Activated CD4-positive, alpha-beta T cell treated with anti-CD3 and anti-CD28 coated beads for 36 hours (primary cell): Measurements from ENCODE around the gene TSHZ2. TPM values are rescaled to one million over a fixed set of nuclear protein-coding genes. Genes with fewer than 3 reads are reported as not detected.
A peak's percentile ranks its signal among the peaks of the same experiment; 100 is the strongest.

Source experiments
- ATAC-seq: fragments of 200-7000 bp; cut with Tn5 transposase; one replicate; pipeline ENCODE4 v1.10.0; 2021; ENCODE audit warnings: mild to moderate bottlenecking, moderate library complexity
- CTCF ChIA-PET: fragments of 350-600 bp; sonication (Branson Sonifier 250); formaldehyde crosslinking; loops from one replicate; lab custom pipeline; 2021; ENCODE audit warnings: antibody characterized with exemption; lab: Charles Lee
- POLR2A ChIA-PET: fragments of 350-600 bp; sonication (Branson Sonifier 250); formaldehyde crosslinking; loops from one replicate; lab custom pipeline; 2021; ENCODE audit warnings: antibody characterized with exemption, inconsistent platforms; lab: Charles Lee
- DNase-seq: peaks from one replicate; pipeline ENCODE4 v3.0.0-alpha.2; 2020
- H3K27ac Mint-ChIP-seq: one replicate; pipeline ENCODE4 v1.8.0; 2021; ENCODE audit warnings: mixed read lengths
- H3K27me3 Mint-ChIP-seq: one replicate; pipeline ENCODE4 v1.8.0; 2021; ENCODE audit warnings: mixed read lengths
- H3K36me3 Mint-ChIP-seq: one replicate; pipeline ENCODE4 v1.8.0; 2021; ENCODE audit warnings: low read depth, mixed read lengths
- H3K4me1 Mint-ChIP-seq: one replicate; pipeline ENCODE4 v1.8.0; 2021; ENCODE audit warnings: mixed read lengths
- H3K4me3 Mint-ChIP-seq: one replicate; pipeline ENCODE4 v1.8.0; 2021; ENCODE audit warnings: mild to moderate bottlenecking, moderate library complexity, mixed read lengths
- H3K9me3 Mint-ChIP-seq: one replicate; pipeline ENCODE4 v1.8.0; 2021; ENCODE audit warnings: low read depth, mixed read lengths
- intact Hi-C, 2 experiments: fragments of 100-400 bp; cut with DNase I in 1 of 2; cut with micrococcal nuclease in 1 of 2; formaldehyde crosslinking; loops; one replicate each; pipeline versions ENCODE4 v1.14.2 to v1.15.1; 2022 to 2024; cut with DNase I, micrococcal nuclease
- total RNA-seq, 2 experiments: library from RNA; stranded (reverse); gene quantifications; one replicate each; pipeline ENCODE4 v1.2.3, GENCODE V29; 2021

TSHZ2 gene
- total RNA-seq, 2 experiments from 2014 or later: 25.9 to 43.6 TPM

GRCh38 chr20:53077373-53078205, 105.4 kb downstream of the TSHZ2 start:
- ChIA-PET POLR2A (interaction anchor here (0.7 to 1.0 kb wide), 5 partner anchors 49 to 104 kb away, joined by 3 to 20 read pairs (median 7); no protein-coding TSS in a partner anchor), CTCF (interaction anchor here (0.7 to 1.0 kb wide), 3 partner anchors 75 to 142 kb away, joined by 3 read pairs; no protein-coding TSS in a partner anchor)
- intact Hi-C loops: loop anchor here (1.0 to 10.0 kb wide), 7 partner anchors 55 to 817 kb away; no protein-coding TSS in a partner anchor
- Mint-ChIP-seq H3K4me3 (no peak overlapping the region), H3K27ac (no peak overlapping the region), H3K4me1 (peaks cover 44% of the 10 kb centered on the region), H3K36me3 (peaks cover 30% of the 10 kb centered on the region), H3K27me3 (peaks cover 3% of the 10 kb centered on the region), H3K9me3 (no peaks in the 10 kb centered on the region)
- peak; percentile 80 for ATAC-seq
- peak; percentile 56 for DNase-seq

GRCh38 chr20:53078761-53079160, 106.6 kb downstream of the TSHZ2 start:
- ChIA-PET CTCF (interaction anchor here (0.7 to 1.2 kb wide), 2 partner anchors 30 to 1629 kb away, joined by 3 read pairs; no protein-coding TSS in a partner anchor), POLR2A (interaction anchor here (0.7 kb wide), 1 partner anchor 177 kb away, joined by 3 read pairs; no protein-coding TSS in a partner anchor)

GRCh38 chr20:53079261-53079691, 107.1 kb downstream of the TSHZ2 start:
- ChIA-PET CTCF (interaction anchor here (0.7 to 1.2 kb wide), 2 partner anchors 30 to 1630 kb away, joined by 3 read pairs; no protein-coding TSS in a partner anchor), POLR2A (interaction anchor here (0.8 kb wide), 1 partner anchor 104 kb away, joined by 3 read pairs; no protein-coding TSS in a partner anchor)
- Mint-ChIP-seq H3K27ac (no peak overlapping the region), H3K4me1 (peaks cover 38% of the 10 kb centered on the region), H3K9me3 (no peaks in the 10 kb centered on the region), H3K27me3 (no peaks in the 10 kb centered on the region), H3K36me3 (peaks cover 18% of the 10 kb centered on the region), H3K4me3 (no peak overlapping the region)
- ATAC-seq: no peak
- no peak for DNase-seq
- intact Hi-C loops: loop anchor here (2.0 to 10.0 kb wide), 4 partner anchors 104 to 816 kb away; no protein-coding TSS in a partner anchor

More at GRCh38 chr20:53078761-53079160, 106.6 kb downstream of the TSHZ2 start:
- intact Hi-C loops: loop anchor here (1.0 to 10.0 kb wide), 6 partner anchors 56 to 816 kb away; no protein-coding TSS in a partner anchor
- no peak overlapping the region for H3K4me3 Mint-ChIP-seq
- H3K27me3 Mint-ChIP-seq: no peaks in the 10 kb centered on the region
- peaks cover 24% of the 10 kb centered on the region for H3K36me3 Mint-ChIP-seq
- no peak for ATAC-seq
- no peaks in the 10 kb centered on the region for H3K9me3 Mint-ChIP-seq
- no peak overlapping the region for H3K27ac Mint-ChIP-seq
- DNase-seq: no peak
- peaks cover 43% of the 10 kb centered on the region for H3K4me1 Mint-ChIP-seq

- peaks cover 39% of the 10 kb centered on the region for H3K4me1 Mint-ChIP-seq
- peaks cover 17% of the 10 kb centered on the region for H3K36me3 Mint-ChIP-seq
- H3K27ac Mint-ChIP-seq: peak overlapping the region; percentile 71
- no peaks in the 10 kb centered on the region for H3K9me3 Mint-ChIP-seq
- H3K4me3 Mint-ChIP-seq: no peak overlapping the region
- ATAC-seq (no peak), DNase-seq (no peak)
- no peaks in the 10 kb centered on the region for H3K27me3 Mint-ChIP-seq
- intact Hi-C loops: loop anchor here (2.0 to 10.0 kb wide), 4 partner anchors 105 to 815 kb away; no protein-coding TSS in a partner anchor
- ChIA-PET POLR2A (interaction anchor here (0.8 kb wide), 1 partner anchor 105 kb away, joined by 3 read pairs; no protein-coding TSS in a partner anchor), CTCF (interaction anchor here (0.7 to 1.5 kb wide), 4 partner anchors 17 to 67 kb away, joined by 3 to 4 read pairs (median 3); no protein-coding TSS in a partner anchor)
Observed at GRCh38 chr20:53079828-53080686, 107.9 kb downstream of the TSHZ2 start.

GRCh38 chr20:53080687-53080962, 108.5 kb downstream of the TSHZ2 start:
- DNase-seq (no peak), ATAC-seq (no peak)
- no peaks in the 10 kb centered on the region for H3K27me3 Mint-ChIP-seq
- ChIA-PET POLR2A (interaction anchor here (0.5 kb wide), 1 partner anchor 1551 kb away, joined by 3 read pairs; no protein-coding TSS in a partner anchor), CTCF (interaction anchor here (1.4 to 1.5 kb wide), 2 partner anchors 39 to 67 kb away, joined by 3 to 4 read pairs; no protein-coding TSS in a partner anchor)
- H3K27ac Mint-ChIP-seq: peak overlapping the region; percentile 71
- H3K4me1 Mint-ChIP-seq: peaks cover 44% of the 10 kb centered on the region
- intact Hi-C loops: no loop called here
- no peaks in the 10 kb centered on the region for H3K9me3 Mint-ChIP-seq
- peaks cover 17% of the 10 kb centered on the region for H3K36me3 Mint-ChIP-seq
- H3K4me3 Mint-ChIP-seq: no peak overlapping the region

DNA sequence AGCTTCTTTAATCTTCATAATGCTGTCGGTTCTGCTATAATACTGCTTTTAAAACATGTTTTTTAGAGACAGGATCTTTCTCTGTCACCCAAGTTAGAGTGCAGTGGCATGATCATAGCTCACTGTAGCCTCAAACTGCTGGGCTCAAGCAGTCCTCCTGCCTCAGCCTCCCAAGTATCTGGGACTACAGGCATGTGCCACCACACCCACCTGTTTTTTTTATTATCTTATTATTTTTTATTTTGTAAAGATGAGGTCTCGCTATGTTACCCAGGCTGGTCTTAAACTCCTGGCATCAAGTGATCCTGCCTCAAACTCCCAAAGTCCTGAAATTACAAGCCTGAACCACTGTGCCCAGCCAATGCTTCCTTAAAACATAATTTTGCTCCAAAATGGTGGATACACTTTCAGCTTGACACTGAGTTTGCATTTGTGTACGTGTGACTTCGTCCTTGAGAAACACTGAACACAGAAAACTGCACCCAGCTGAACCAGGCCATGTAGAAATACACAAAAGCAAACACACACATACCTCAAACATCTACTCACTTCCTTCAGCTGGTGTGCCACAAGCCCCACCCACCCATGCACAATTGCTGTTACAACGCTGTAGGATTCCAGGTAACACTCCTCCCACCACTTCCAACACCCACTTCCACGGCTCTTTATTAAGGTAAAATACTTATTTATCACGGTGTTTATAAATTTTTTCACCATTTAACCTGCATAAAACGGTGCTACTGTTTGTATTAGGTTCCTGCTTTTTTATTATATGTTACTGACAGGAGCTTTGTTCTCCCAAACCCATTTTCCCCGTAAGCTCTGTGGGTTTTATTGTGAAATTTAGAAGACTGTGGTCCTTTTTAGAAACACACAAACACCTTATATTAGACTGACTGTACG, 109.1 kb downstream of the TSHZ2 start:
- peak; percentile 56 for DNase-seq
- no peaks in the 10 kb centered on the region for H3K27me3 Mint-ChIP-seq
- ChIA-PET CTCF (interaction anchor here (1.1 to 1.5 kb wide), 3 partner anchors 38 to 137 kb away, joined by 3 to 4 read pairs (median 3); no protein-coding TSS in a partner anchor), POLR2A (interaction anchor here (0.5 to 0.7 kb wide), 3 partner anchors 28 to 1552 kb away, joined by 3 to 5 read pairs (median 4); no protein-coding TSS in a partner anchor)
- H3K36me3 Mint-ChIP-seq: peaks cover 17% of the 10 kb centered on the region
- ATAC-seq: no peak
- H3K9me3 Mint-ChIP-seq: no peaks in the 10 kb centered on the region
- peak overlapping the region; percentile 10 for H3K4me3 Mint-ChIP-seq
- H3K27ac Mint-ChIP-seq: peak overlapping the region; percentile 86
- intact Hi-C loops: no loop called here
- peaks cover 49% of the 10 kb centered on the region for H3K4me1 Mint-ChIP-seq

DNA sequence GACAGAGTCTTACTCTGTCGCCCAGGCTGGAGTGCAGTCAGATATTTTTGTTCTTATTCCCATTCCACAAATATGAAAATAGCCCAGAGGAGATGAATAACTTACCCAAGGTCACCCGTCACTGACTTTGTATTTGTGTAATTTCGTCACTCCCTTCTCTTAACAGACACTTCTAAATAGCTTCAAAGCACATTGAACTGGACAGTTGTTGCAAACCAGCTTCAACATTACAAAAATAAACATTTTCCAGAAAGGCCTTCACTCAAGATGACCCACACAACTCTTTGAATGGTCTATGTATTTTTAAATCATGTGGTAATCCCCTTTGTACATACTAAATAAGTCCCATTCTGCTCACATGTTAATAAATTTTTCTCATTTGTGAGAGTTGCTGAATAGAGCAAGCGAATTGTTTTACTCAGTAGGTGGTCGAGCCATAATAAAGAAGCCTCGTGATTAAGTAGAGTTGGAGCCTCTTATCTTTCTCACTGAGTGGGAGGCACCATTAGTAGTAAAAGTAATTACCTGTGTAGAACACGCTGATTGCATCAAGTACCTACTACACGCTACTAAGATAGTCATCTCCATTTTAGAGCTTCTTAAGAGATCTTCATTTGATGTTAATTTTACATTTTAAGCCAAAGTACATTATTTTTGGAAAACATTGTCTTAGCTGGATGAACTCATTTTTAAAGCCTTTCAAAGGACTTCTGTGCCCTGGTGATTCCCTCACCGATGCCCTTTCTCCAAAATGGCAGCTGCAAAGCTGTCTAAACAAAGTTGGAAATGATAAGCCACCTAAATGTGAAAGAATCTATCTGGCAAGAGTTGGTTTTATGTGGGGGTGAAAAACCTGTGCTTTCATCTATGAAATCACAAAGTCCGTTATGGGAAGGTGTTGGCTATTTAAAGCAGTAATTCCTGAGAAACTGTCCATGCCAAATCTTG, 110.0 kb downstream of the TSHZ2 start:
- no peak overlapping the region for H3K4me3 Mint-ChIP-seq

DNA sequence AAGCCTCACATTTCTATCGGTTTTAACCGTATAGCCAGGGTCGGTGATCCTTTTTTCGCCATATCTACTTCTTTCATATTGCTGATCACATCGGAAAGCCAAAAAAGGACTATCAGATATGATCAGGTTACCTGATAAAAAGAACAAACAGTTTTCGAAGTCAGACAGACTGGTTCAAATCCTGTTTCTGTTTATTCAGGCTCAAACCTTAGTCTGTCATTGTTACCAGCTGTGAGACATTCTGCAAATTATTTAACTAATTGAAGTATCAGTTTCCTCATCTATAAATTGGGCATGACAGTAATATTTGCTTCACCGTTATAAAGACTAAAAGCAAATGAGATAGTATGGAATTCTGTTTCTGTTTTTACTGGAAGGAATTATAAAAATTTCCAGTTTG, 111.3 kb downstream of the TSHZ2 start:
- no peak overlapping the region for H3K4me3 Mint-ChIP-seq
- H3K36me3 Mint-ChIP-seq: peaks cover 19% of the 10 kb centered on the region
- H3K9me3 Mint-ChIP-seq: no peaks in the 10 kb centered on the region
- H3K27me3 Mint-ChIP-seq: no peaks in the 10 kb centered on the region
- intact Hi-C loops: no loop called here
- H3K4me1 Mint-ChIP-seq: peaks cover 67% of the 10 kb centered on the region
- DNase-seq (no peak), ATAC-seq (no peak)
- ChIA-PET CTCF (interaction anchor here (0.8 to 1.6 kb wide), 3 partner anchors 10 to 125 kb away, joined by 3 to 4 read pairs (median 4); no protein-coding TSS in a partner anchor), POLR2A (interaction anchor here (0.9 kb wide), 1 partner anchor 103 kb away, joined by 6 read pairs; no protein-coding TSS in a partner anchor)
- no peak overlapping the region for H3K27ac Mint-ChIP-seq

More for the DNA sequence above, 110.0 kb downstream of the TSHZ2 start:
- CTCF ChIA-PET: interaction anchor here (0.8 to 1.6 kb wide), 3 partner anchors 18 to 136 kb away, joined by 3 to 4 read pairs (median 3); no protein-coding TSS in a partner anchor
- H3K27me3 Mint-ChIP-seq: no peaks in the 10 kb centered on the region
- no peaks in the 10 kb centered on the region for H3K9me3 Mint-ChIP-seq
- POLR2A ChIA-PET: interaction anchor here (0.6 to 0.9 kb wide), 3 partner anchors 28 to 102 kb away, joined by 4 to 6 read pairs (median 5); no protein-coding TSS in a partner anchor
- H3K4me1 Mint-ChIP-seq: peaks cover 55% of the 10 kb centered on the region
- peak overlapping the region; percentile 86 for H3K27ac Mint-ChIP-seq
- peaks cover 17% of the 10 kb centered on the region for H3K36me3 Mint-ChIP-seq
- ATAC-seq: no peak
- DNase-seq: no peak
- intact Hi-C loops: no loop called here

DNA sequence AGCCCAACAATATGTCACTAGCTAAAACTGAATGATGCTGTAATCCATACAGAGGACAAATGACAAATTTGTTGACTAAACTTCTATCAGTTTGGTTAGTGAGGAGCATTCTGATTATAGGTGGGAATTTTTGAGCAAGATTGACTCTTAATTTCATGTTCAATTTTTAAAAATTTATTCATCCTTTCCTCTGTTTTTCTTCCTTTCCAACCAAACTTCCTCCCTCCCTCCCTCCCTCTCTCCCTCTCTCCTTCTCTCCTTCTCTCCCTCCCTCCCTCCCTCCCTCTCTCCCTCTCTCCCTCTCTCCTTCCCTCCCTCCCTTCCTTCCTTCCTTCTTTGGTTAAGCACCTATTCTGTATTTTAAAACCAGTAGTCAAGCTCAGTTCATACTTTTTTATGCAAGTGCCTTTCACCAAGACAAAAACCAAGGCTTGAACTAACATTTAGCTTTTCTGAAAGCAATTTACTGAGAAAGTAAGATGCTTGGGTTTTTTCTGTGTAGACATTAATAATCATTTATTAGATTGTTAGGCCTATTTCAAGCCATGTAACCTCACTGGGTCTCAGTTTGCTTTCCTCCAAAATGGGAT, 112.3 kb downstream of the TSHZ2 start:
- H3K4me1 Mint-ChIP-seq: peaks cover 69% of the 10 kb centered on the region
- intact Hi-C loops: no loop called here
- ChIA-PET CTCF (no interaction called here), POLR2A (interaction anchor here (0.5 kb wide), 1 partner anchor 12 kb away, joined by 6 read pairs; no protein-coding TSS in a partner anchor)
- H3K36me3 Mint-ChIP-seq: peaks cover 19% of the 10 kb centered on the region
- no peak for DNase-seq
- no peak overlapping the region for H3K27ac Mint-ChIP-seq
- H3K4me3 Mint-ChIP-seq: no peak overlapping the region
- H3K9me3 Mint-ChIP-seq: no peaks in the 10 kb centered on the region
- no peak for ATAC-seq
- H3K27me3 Mint-ChIP-seq: no peaks in the 10 kb centered on the region
